ENCODE results near the gene RACK1.

Gene RACK1

GRCh38 chr5:181198106-181198685 is 45.5 kb downstream of the RACK1 start:
- DNase-seq (ENCODE audit: low spot score) = no peak

GRCh38 chr5:181197326-181197951 is 46.3 kb downstream of the RACK1 start:
- no peak for DNase-seq (ENCODE audit: low spot score)

- DNase-seq (ENCODE audit: low spot score) = no peak
Observed at GRCh38 chr5:181195249-181195761, 48.4 kb downstream of the RACK1 start.

GRCh38 chr5:181194489-181195248 is 49.0 kb downstream of the RACK1 start:
- no peak for DNase-seq (ENCODE audit: low spot score)

GRCh38 chr5:181193656-181194055 is 50.0 kb downstream of the RACK1 start:
- DNase-seq (ENCODE audit: low spot score) = no peak

GRCh38 chr5:181192337-181193046 is 51.2 kb downstream of the RACK1 start:
- DNase-seq (ENCODE audit: low spot score) = no peak

GRCh38 chr5:181191526-181192336 is 52.0 kb downstream of the RACK1 start:
- DNase-seq (ENCODE audit: low spot score) = peak; percentile 93

- DNase-seq (ENCODE audit: low spot score) = peak; percentile 53
Observed at GRCh38 chr5:181190711-181191525, 52.8 kb downstream of the RACK1 start.

- DNase-seq (ENCODE audit: low spot score) = peak; percentile 53
Observed at GRCh38 chr5:181189962-181190710, 53.6 kb downstream of the RACK1 start.

GRCh38 chr5:181189363-181189961 is 54.2 kb downstream of the RACK1 start:
- DNase-seq (ENCODE audit: low spot score) = peak; percentile 53

- peak; percentile 93 for DNase-seq (ENCODE audit: low spot score)
Observed at GRCh38 chr5:181188700-181189362, 54.9 kb downstream of the RACK1 start.

GRCh38 chr5:181187500-181188213 is 56.0 kb downstream of the RACK1 start:
- DNase-seq (ENCODE audit: low spot score) = peak; percentile 90

GRCh38 chr5:181186986-181187499 is 56.7 kb downstream of the RACK1 start:
- DNase-seq (ENCODE audit: low spot score) = no peak

All from cerebellar cortex (tissue), 1 donor.